T47D (cell line): Measurements from ENCODE around the gene NR1H2.
"Not testable (repeated sequence)": the region's sequence is repeated elsewhere in the genome, so short reads cannot be mapped to it uniquely, and the experiment has no call there.

Experiments
- DNase-seq, 2 experiments: peaks; one replicate each; pipeline versions ENCODE4 v3.0.0 to v3.0.0-alpha.2; 2011 to 2012; ENCODE audit warnings: low read depth in 1 of 2, low spot score in 1 of 2
- JUND ChIP-seq: IDR thresholded peaks from 2 replicates; pipeline ENCODE4 v1.6.1; 2012; ENCODE audit warnings: low read depth
- in situ Hi-C: cut with HindIII; loops from 2 replicates; pipeline ENCODE4 v1.10.0; 2016; ENCODE audit warnings: low sequenced_read_pairs, low pct_unique_long_range_greater_than_20kb

The NR1H2 gene

DNA sequence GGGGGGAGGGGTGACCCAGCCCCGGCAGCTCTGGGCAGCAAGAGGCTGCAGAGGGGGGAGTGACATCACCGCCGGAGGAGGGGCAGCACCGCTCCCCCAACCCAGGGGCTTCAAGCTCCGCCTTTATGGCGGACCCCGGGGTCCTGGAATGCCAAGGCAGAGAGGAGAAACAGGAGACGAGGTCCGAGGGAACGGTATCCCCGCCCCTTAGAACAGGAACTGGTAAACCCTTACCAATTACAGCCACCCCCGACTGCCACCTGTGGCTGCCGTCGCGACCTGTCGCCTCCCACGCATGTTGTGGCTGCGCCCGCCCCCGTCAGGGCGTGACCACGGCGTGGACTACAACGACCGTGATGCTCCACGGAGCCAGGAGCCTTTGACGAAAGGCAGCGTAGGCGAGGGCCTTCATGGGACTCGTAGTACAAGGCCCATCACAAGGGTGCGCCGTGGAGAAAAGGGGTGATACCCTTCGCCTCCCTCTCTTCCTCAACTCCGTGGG is 43.0 kb upstream of the NR1H2 start:
- in situ Hi-C loops = no loop called here
- TF ChIP-seq JUND = no peak
- DNase-seq = peak; percentile 74 to 98

DNA sequence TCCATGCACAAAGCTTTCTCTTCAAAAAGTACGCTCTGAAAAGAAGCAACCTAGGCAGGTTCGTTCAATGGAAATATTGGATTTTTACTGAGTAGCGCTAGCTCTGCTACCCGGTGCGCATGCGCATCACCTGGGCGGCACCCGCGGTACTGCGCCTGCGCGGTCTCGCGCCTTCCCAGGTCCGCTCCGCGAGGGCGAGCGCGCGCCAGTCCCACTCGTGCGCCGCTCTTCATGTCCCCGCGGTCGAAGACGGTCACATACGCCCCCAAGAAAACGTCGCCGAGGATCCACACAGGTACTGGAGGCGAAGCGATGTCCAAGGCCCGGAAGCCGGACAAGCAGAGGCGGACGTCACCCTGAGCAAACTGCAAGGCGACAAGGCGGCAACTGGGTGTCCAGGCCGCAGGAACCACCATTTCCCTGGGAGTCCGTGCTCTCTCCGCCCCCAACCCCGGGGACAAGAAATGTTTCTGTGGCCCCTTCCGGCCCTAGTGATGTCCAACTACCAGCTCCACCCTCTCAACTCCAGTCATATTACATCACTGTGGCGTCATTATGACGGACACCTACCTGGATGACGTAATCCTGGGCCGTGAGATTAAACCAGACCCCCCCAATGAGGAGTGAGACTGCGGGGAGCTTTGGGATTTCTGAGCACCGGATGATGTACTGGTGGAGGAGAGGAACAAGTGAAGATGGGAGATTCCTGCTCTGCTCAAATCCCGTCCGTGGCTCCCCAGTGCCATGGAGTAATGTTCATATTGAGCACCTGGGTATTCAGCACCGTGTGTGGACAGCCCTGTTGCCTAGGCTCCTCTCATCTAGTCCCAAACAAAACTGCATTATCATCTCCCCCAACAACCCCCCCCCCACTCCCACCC is 42.3 kb upstream of the NR1H2 start:
- TF ChIP-seq JUND = no peak
- in situ Hi-C loops = no loop called here
- peak; percentile 45 to 81 for DNase-seq

DNA sequence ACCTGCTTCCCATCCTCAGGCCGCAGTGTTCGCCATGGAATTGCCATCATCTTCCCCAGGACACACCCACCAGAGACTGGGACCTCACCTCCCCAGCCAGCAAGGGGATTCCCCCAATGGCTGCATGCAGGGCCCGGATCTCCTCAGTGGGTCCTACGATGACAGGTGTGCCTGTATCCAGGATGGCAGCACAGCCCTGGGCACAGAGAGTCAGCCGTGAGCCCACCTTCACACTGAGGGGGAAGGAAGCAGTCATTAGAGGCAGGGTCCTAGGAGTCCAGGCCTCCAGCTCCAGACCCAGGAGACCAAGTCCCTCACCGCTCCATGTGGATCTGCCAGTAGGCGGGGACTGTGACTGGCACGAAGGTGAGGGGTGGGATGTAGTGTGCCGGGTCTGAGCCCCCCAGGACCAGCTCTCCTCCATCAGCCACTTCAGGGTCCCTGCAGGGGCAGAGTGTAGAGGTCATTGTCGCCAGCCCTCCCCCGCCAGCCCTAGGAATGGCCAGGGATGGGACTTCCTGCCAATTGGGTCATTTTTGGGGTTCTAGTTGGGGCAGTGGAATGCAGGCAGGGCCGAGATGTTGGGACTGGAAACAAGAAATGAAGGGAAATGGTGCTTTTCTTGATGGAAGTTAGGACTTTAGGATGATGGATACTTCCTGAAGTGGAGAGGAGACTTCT is 41.4 kb upstream of the NR1H2 start:
- no peak for DNase-seq
- no peak for TF ChIP-seq JUND
- in situ Hi-C loops = no loop called here

DNA sequence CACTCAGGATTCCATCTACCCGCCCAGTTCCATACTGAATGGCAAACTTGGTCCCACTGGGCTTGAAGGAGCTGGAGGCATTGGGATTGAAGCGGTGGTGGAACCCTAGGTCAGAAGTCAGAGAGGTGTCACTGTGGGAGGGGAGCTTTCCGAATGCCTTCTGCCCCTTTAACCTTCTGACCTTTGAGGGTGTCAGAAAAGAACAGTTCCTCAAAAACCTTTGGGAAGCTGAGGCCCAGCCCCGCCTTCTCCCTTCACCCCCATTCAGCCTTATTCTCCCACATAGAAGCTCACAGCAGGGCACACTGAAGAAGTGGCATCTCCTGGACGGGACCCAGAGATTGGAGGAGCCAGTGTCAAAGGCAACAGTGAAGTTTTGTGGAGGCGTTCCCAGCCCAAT is 39.2 kb upstream of the NR1H2 start:
- in situ Hi-C loops, DNase-seq: not testable (repeated sequence)

DNA sequence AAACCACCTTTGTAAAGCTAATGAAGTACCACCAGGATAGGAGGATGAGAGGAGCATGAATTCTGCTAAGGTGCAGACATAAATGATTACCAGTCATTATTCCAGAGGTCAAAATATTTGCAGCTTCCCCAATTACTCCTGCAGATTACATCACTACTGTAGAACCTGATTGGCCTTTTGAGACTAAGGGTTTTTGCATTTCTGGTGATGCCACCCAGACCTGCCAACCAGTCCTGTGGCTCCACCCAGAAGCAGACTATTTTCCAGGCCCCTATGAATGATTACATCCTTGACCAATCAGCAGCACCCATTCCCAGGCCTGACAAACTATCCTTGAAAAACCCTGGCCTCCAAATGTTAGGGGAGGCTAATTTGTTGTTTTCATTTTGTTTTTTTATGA is 35.9 kb upstream of the NR1H2 start:
- in situ Hi-C loops = no loop called here
- TF ChIP-seq JUND = no peak
- no peak for DNase-seq

DNA sequence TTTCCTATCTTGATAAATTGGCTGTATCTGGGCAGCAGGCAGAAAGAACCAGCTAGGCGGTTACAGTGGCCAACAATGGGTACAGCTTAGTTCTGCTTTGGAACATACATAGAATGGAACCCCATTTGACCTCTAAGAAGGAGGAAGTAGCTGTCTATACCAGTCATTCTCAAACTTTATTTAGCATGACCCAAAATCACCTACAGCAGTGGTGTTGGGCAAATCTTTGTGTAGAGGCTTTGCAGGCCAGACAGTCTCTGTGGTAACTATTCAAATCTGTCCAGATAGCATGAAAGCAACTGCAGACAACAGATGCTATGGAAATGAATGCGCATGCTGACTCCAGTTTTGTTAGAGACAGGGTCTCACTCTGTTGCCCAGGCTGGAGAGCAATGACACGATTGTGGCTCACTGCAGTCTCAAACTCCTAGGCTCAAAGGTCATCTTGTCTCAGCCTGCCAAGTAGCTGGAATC is 35.1 kb upstream of the NR1H2 start:
- no peak for TF ChIP-seq JUND
- in situ Hi-C loops = no loop called here
- no peak for DNase-seq

DNA sequence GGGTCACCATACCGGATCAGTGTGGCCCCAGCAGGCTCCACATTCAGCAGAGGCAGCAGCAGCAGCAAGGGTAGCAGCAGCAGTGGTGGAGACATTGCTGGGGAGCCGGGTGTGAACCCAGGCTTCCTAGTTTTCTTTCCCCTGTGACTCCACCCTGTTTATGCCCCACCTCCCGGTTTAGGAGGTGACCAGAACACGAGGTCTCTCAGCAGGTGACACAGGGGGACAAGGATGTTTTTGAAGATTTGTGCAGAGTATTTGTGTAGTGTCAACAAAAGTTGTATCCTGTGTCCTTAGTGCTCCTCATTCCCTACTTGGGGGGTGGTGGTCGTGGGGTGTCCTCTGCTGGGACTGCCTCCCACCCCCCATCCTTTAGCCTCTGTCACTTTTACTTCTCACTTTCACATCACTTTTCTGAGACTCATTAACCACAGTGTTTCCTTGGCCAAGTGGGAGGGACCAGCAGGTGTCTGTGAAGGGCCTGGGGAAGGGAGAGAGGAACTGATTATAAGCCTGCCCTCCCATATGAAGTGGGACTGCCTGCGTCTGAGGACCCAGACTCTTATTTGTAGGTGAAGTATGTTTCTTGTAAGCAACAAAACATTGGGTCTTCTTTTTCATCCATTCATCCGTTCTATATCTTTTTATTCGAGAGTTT is 31.5 kb upstream of the NR1H2 start:
- DNase-seq = no peak
- in situ Hi-C loops = no loop called here

DNA sequence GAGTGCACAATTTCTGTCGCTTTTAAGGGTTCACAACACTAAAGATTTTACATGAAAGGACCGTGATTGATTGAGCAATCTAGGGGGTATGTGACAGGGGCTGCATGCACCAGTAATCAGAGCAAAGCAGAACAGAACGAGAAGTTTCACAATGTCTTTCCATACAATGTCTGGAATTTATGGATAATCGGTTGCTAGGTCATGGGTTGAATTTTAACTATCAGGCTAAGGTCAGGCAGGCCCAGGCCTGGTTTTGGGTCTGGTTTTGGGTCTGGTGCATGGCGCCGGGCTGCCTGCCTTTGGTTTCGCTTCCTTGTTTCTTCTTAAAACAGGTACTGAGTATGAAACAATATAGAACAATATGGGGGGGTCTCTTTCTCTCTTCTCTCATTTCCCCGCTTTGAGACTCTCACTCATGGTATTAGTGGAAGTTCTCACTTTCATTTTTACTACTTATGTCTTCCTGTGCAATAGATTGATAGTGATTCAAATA is 29.1 kb upstream of the NR1H2 start:
- in situ Hi-C loops, DNase-seq: not testable (repeated sequence)

More for the DNA sequence above, 31.5 kb upstream of the NR1H2 start:
- no peak for TF ChIP-seq JUND

DNA sequence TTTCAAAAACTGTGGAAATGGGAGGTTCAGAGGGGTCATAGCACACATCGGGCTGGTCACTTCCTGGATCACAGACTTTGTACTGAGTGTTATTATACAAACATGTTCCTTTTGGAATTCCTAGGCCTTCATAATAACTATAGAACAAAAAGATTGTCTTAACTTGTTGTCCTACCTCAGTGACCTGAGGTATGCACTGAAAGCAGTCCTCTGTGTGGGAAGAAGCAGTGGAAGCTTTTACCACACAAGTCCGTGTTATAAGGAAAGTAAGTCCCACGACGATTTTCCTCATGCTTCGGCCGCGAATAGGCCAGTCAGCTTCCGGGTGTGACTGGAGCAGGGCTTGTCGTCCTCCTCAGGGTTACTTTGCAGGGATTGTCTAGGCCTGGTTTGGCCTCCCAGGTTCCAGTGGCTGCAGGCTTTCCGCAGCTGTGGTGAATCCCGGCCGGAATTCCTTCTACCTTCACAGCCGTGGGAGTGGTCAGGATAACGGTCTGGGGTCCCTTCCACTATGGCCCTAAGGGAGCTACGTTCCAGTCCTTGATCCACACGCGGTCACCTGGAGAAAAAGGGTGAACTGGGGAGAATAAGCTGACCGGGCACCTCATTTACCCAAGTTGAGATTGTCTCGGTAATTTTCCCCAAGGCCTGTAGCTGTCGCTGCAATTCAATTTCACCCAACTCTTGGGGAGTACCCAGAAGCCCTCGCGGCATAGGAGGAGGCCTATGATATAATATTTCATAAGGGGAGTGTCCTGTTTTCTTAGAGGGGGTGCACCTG is 26.8 kb upstream of the NR1H2 start:
- TF ChIP-seq JUND = no peak
- DNase-seq = no peak
- in situ Hi-C loops = no loop called here

DNA sequence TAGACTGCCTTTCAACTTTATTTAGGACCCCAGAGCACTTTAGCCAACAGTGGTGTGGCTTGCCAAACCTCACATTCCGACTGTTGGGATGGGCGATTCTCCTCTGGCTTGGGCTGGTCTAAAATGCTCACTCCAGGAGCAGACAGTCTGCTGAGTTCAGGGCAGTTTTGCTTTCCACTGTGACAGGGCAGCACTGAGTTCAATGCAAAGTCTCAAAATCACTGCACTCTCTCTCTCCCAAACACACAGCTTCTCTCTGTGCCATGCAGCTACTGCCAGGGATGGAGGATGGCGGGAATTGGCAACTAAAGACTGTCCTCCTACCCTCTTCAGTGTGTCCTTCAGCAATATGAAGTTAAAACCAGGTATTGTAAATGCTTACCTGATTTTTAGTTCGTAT is 24.0 kb upstream of the NR1H2 start:
- in situ Hi-C loops = no loop called here
- no peak for TF ChIP-seq JUND
- no peak for DNase-seq

DNA sequence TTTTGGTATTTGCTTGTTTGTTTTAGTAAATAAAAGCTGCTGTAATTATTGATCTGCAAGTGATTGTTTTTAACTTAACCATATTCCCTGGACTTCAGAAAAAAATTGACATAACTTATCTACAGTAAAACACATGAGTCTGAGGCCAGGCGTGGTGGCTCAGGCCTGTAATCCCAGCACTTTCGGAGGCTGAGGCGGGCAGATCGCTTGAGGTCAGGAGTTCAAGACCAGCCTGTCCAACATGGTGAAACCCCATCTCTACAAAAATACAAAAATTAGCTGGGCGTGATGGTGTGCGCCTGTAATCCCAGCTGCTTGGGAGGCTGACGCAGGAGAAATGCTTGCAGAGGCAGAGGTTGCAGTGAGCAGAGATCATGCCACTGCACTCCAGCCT is 22.8 kb upstream of the NR1H2 start:
- DNase-seq, in situ Hi-C loops: not testable (repeated sequence)

DNA sequence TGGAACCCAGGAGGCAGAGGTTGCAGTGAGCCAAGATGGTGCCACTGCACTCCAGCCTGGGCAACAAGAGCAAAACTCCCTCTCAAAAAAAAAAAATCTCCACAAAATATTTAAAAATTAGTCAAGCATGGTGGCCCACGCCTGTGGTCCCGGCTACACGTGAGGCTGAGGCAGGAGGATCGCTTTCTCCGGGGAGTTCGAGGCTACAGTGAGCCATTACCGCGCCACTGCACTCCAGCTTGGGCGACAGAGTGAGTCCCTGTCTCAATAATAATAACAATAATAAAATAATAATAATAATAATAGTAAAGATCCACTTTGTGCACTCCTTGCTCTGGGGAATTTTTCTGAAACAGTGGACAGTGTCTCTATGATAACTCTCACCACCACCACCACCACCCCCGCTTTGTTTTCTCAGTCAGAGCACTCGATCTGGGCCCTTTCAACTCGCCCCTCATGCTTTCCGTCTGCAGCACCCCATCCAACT is 19.5 kb upstream of the NR1H2 start:
- DNase-seq = no peak
- TF ChIP-seq JUND = no peak
- in situ Hi-C loops = no loop called here
